Lung (tissue), 12 donors: Measurements from ENCODE around the gene ALPK3. TPM values are rescaled to one million over a fixed set of nuclear protein-coding genes. Genes with fewer than 3 reads are reported as not detected.

Experiments
- ATAC-seq: fragments of 200-7000 bp; cut with Tn5 transposase; one replicate; pipeline ENCODE4 v1.9.1; 2020; ENCODE audit warnings: moderate number of reproducible peaks; ENCODE audit not compliant: insufficient read depth, low FRiP score
- DNase-seq, 3 donors: peaks; one replicate each; pipeline ENCODE4 v3.0.0-alpha.2; 2013 to 2017
- H3K27ac ChIP-seq, 2 donors: one replicate each; pipeline ENCODE4 v1.5.1; 2013; ENCODE audit warnings: mild to moderate bottlenecking in 2 of 2, moderate library complexity in 2 of 2, control low read depth in 1 of 2, inconsistent platforms in 1 of 2, low read depth in 1 of 2, low read length in 1 of 2
- H3K27me3 ChIP-seq, 3 donors: one replicate each; pipeline ENCODE4 v1.5.1; 2013; ENCODE audit warnings: low read length in 2 of 3; ENCODE audit not compliant: control insufficient read depth in 3 of 3, insufficient read depth in 3 of 3
- H3K36me3 ChIP-seq, 4 donors: one replicate each; pipeline ENCODE4 v1.5.1; 2013; ENCODE audit warnings: low read length in 4 of 4, mild to moderate bottlenecking in 1 of 4, moderate library complexity in 1 of 4; ENCODE audit not compliant: control insufficient read depth in 4 of 4, insufficient read depth in 4 of 4
- H3K4me1 ChIP-seq, 5 donors: one replicate each; pipeline ENCODE4 v1.5.1; 2013; ENCODE audit warnings: low read length in 5 of 5, mild to moderate bottlenecking in 2 of 5, moderate library complexity in 1 of 5; ENCODE audit not compliant: control insufficient read depth in 5 of 5, insufficient read depth in 5 of 5
- H3K4me3 ChIP-seq: one replicate; pipeline ENCODE4 v1.5.1; 2013; ENCODE audit warnings: mild to moderate bottlenecking, control low read depth, moderate library complexity
- H3K9ac ChIP-seq, 2 donors: one replicate each; pipeline ENCODE4 v1.5.1; 2013; ENCODE audit warnings: low read length in 2 of 2, control low read depth in 1 of 2; ENCODE audit not compliant: insufficient read depth in 1 of 2
- H3K9me3 ChIP-seq, 4 donors: one replicate each; pipeline ENCODE4 v1.5.1; 2013; ENCODE audit warnings: low read length in 3 of 4, mild to moderate bottlenecking in 1 of 4, moderate library complexity in 1 of 4; ENCODE audit not compliant: control insufficient read depth in 4 of 4, insufficient read depth in 3 of 4
- WGBS, 2 donors: extraction: QIAGEN DNeasy Blood & Tissue Kit; methylation state at CpG; one replicate each; pipeline ENCODE4 v1.1.7; 2013; 5-methylcytosine and 5-hydroxymethylcytosine counted together
- polyA plus RNA-seq, 2 donors: library from polyadenylated mRNA; stranded (reverse); fragments of 200-250 nt; gene quantifications; one replicate each; pipeline ENCODE4 v1.2.1, GENCODE V29; 2013
- total RNA-seq, 2 donors: library from RNA; depleted of rRNA in 1 of 2; stranded (reverse); fragments of >200 nt in 1 of 2; gene quantifications; one replicate each; pipeline ENCODE4 v1.2.1, GENCODE V29; 2014 to 2021
- TF ChIP-seq, protein P1 (sequence below): IDR thresholded peaks from 2 replicates; pipeline ENCODE4 v1.5.1; 2012; ENCODE audit warnings: mild to moderate bottlenecking; ENCODE audit errors: control extremely low read depth, extremely low read depth
- donor health status: control.
- donor health status: control.
- donor health status: Bipolar disorder and iron deficiency.
- donor health status: healthy.
- donor health status: DM: yes; HTN: yes; CAD: no.

ALPK3 gene
- total and polyA plus RNA-seq, 4 donors: 3.1 to 12.2 (median 6.2) TPM

DNA sequence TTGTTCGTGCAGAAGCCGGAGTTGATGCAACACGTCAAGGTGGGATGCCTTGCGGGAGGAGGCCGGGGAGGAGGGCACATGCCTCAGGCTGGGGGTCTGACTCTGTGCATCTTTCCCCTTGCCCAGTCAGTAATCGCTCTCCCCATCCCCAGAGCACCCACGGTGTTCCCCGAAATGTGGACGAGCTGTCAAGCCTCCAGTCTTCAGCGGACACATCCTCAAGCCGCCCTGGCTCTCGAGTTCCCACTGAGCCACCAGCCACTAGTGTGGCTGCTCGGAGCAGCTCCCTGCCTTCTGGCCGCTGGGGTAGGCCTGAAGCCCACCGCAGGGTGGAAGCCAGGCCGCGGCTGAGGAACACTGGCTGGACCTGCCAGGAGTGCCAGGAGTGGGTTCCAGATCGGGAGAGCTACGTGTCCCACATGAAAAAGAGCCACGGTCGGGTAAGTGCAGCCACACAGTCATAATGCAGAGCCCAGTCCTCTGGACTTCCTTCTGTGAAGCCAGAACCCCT is 18.7 kb upstream of the ALPK3 start:
- Histone ChIP-seq H3K4me3 (no peak overlapping the region), H3K4me1 (no peaks in the 10 kb centered on the region), H3K9ac (no peak overlapping the region), H3K27me3 (no peaks in the 10 kb centered on the region), H3K9me3 (peaks cover 0 to 2% (median 0%) of the 10 kb centered on the region in 4 donors), H3K27ac (no peak overlapping the region), H3K36me3 (peaks cover 32 to 57% (median 41%) of the 10 kb centered on the region in 4 donors)
- DNase-seq (no peak), ATAC-seq (no peak)
- 97 to 98% methylated on average over 21 of the region's 21 CpGs for WGBS, 2 donors
- TF ChIP-seq, protein P1, sequence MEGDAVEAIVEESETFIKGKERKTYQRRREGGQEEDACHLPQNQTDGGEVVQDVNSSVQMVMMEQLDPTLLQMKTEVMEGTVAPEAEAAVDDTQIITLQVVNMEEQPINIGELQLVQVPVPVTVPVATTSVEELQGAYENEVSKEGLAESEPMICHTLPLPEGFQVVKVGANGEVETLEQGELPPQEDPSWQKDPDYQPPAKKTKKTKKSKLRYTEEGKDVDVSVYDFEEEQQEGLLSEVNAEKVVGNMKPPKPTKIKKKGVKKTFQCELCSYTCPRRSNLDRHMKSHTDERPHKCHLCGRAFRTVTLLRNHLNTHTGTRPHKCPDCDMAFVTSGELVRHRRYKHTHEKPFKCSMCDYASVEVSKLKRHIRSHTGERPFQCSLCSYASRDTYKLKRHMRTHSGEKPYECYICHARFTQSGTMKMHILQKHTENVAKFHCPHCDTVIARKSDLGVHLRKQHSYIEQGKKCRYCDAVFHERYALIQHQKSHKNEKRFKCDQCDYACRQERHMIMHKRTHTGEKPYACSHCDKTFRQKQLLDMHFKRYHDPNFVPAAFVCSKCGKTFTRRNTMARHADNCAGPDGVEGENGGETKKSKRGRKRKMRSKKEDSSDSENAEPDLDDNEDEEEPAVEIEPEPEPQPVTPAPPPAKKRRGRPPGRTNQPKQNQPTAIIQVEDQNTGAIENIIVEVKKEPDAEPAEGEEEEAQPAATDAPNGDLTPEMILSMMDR: no peak

DNA sequence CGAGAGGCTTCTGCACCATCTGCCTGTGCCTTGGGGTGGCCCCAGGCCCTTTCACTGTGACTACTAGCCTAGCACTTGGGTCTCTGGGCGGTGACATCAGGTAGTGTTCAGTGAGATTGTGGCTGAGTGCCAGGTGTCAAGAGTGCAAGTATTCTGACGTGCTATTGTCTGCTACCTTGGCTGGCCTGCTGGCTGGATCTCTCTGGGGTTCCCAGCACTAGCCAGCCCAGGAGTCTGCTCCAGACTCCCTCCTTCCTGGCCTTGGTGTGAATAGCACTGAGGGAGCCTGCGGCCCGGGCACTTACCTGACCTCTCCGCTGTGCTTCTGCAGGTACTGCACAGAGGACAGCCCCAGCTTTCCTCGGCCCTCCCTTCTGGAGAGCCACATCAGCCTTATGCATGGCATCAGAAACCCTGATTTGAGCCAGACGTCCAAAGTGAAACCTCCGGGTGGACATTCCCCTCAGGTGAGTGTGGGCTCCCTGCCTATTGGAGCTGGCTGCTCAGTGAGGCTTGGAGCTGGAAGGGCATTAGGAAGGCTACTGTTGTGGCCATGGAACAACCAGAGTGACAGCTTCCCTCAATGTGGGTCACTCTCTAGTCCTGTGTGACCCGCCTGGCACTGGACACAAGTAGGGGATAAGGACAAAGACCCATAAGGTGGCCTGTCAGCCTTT is 17.5 kb upstream of the ALPK3 start:
- Histone ChIP-seq H3K4me1 (no peaks in the 10 kb centered on the region), H3K27me3 (no peaks in the 10 kb centered on the region), H3K36me3 (peaks cover 31 to 60% (median 48%) of the 10 kb centered on the region in 4 donors), H3K27ac (no peak overlapping the region), H3K4me3 (no peak overlapping the region), H3K9ac (no peak overlapping the region), H3K9me3 (peaks cover 0 to 2% (median 0%) of the 10 kb centered on the region in 4 donors)
- ATAC-seq (no peak), DNase-seq (no peak)
- 91 to 94% methylated on average over 10 of the region's 10 CpGs for WGBS, 2 donors
- TF ChIP-seq, protein P1: no peak

DNA sequence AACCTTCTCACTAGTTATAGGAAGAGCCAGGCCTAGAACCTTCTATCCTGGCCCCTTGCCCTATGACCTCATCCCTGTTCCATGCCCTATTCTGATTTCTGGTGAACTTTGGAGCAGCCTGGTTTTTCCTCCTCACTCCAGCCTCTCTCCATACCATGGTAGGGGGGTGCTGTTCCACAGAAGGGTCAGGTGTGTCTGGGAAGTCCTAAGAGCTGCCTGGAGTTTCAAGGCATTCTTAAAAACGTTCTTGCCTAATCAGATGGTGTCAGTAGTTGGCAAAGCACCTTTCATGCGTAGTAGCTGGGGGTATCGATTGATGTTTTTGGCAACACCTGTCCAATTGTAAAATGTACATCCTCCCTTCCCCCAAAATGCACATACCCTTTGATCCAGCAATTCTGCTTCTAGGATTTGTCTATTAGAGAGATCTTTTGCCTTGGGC is 16.8 kb upstream of the ALPK3 start:
- Histone ChIP-seq H3K9ac (no peak overlapping the region), H3K27ac (no peak overlapping the region), H3K4me3 (no peak overlapping the region), H3K9me3 (peaks cover 0 to 2% (median 0%) of the 10 kb centered on the region in 4 donors), H3K4me1 (no peaks in the 10 kb centered on the region), H3K27me3 (no peaks in the 10 kb centered on the region), H3K36me3 (peaks cover 31 to 64% (median 48%) of the 10 kb centered on the region in 4 donors)
- ATAC-seq: no peak
- TF ChIP-seq, protein P1: no peak
- no peak for DNase-seq
- 88 to 94% methylated on average over 3 of the region's 3 CpGs for WGBS, 2 donors
